Stimulated activated CD8-positive, alpha-beta memory T cell treated with anti-CD3 and anti-CD28 coated beads, Interleukin-12 subunit alpha, Interleukin-12 subunit beta, amount 100 ng/mL, for 24 hours (primary cell): ENCODE results near the gene ST8SIA5.

Experiments used
- DNase-seq: peaks from one replicate; pipeline ENCODE4 v3.0.0-alpha.2; 2020; ENCODE audit errors: extremely low read depth

Gene ST8SIA5

DNA sequence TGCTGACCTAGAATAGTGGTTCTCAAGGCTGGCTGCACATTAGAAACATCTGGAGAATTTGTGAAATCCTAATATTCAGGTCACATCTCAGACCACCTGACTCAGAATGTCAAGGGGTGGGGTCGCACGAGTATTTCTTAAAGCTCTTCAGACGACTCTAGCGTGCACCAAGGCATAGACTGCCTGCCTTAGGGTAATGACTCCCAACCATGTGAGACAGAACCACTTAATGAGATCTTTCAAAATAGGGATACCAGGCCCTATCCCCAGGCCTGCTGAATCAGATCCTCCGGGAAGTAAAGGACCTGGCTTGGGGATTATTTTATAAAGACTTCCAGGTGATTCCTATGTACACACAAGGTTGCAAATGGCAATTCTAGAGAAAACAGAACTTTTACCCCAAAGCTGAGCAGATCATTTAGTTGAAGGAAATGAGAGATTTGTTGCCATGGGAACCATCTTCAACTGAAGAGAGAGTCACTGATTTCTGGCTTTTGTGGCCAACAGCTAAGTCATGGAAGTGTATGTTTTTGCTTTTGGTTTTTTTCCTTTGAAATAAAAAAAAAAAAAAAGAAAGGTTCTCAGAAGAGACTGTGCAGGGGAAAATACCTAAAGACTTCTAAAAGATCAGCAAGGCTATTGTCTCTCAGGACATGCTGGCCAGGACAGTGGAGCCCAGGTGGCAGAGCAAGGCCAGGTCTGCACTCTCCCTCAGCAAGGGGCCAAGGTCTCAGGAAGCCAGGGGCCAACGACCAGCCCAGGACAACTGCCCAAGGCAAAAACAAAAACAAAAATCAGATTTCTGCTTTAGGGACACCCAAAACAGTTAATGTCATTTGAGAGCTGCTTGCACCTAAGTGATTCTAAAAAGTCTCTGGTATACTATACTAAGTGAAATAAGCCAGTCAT, 84.5 kb downstream of the ST8SIA5 start:
- no peak for DNase-seq

- DNase-seq, result no peak
Measured at GRCh38 chr18:46668694-46669093, 88.2 kb downstream of the ST8SIA5 start.

DNA sequence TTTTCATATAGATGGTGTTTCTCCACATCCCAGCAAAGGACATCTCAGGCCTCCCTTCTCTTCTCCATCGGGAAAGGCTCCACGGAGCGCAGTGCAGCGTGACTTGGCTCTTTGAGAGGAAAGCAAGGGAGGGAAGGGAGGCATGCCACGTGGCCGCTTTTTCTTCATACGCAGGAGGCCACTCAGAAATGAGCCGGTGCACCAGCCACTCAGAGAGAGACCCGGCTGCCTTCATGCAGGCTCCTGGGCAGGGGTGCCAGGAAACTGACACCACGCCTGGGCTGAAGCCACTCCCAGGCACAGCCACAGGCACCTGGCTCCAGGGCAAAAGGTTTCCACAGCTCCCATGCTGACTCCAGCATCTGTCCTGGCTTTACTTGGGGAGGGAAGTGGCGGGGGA, 88.7 kb downstream of the ST8SIA5 start:
- DNase-seq, result no peak

DNA sequence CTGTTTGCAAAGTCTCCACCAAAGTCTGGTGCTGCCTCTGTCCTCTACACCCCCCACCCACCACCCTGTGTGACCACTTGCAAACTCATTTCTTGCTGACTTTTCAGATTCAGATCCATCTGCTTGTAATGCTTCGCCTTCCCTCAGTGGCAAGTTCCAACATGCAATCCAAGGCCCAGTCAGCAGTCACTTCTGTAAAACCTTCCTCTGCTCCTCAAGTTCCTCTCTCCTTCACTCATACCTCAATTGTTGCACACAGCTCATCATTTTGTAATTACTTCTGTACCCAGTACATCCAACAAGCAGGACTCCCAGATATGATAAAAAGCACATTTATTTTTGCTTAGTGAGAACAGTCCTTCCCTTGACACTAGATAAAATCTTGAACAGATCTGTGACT, 93.3 kb downstream of the ST8SIA5 start:
- DNase-seq, result no peak

- no peak for DNase-seq
Measured at GRCh38 chr18:46660957-46661749, 95.7 kb downstream of the ST8SIA5 start.

GRCh38 chr18:46659484-46659883, 97.4 kb downstream of the ST8SIA5 start:
- no peak for DNase-seq

DNA sequence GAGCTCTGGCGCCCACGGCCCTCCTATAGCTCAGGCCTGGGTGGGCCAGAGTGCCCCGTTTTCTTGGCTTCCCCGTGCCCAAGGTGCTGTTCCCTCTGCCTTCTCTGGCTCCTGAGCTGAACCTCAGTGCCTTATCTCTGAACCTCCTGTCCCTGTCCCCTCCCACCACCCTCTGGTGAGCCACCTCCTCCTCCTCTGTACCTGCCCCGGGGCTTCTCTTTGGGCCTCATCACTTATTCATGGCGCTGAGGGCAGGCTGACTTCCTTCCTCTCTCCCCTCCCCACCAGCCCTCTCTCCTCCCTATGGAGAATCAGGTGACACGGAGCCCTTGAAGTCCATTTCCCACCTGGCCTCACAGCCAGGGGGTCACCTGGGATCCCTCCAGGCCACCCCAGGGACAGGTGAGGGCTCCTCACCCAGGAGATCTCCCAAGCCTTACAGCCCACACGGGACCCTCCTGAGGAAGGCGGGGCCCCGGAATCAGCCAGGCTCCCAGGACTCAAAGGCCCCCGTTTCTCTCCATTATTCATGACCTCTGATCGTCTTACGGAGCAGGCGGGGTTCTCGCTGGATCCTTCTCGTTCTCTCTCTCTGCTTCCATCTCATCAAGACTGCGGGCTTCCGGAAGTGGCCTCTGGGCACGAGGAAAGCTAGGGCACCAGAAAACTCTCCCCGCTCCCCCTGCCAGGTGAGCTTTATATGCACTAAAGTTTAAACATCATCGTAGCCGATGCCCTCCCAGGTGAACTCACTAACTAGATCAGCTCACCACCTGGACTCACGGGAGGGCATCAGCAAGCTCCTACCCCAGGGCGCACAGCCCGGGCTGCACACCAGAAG, 99.5 kb downstream of the ST8SIA5 start, which contains the start of gene LOXHD1:
Gene LOXHD1, minus strand, starts transcription at position 106 of the 841 bp plus-strand sequence. CDS start 187 bp downstream, outside the sequence.
- DNase-seq, result no peak

GRCh38 chr18:46656326-46657114, 100.3 kb downstream of the ST8SIA5 start:
- DNase-seq, result no peak

DNA sequence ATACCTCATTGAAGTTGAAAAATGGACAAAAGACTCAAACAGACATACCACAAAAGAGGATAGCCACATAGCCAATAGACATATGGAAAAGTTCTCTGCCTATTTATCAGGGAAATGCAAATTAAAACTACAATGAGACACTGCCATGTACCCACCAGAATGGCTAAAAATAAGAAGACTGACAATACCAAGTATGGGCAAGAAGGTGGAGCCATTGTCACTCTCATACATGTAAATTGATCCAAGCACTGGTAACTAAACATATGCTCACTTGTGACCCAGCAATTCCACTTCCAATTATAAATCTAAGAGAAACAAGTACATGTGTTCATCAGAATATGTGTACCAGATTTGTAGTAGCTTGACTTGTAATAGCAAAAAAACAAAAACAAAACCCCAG, 104.5 kb downstream of the ST8SIA5 start:
- DNase-seq, result no peak

GRCh38 chr18:46650681-46651080, 106.2 kb downstream of the ST8SIA5 start:
- DNase-seq, result no peak

DNA sequence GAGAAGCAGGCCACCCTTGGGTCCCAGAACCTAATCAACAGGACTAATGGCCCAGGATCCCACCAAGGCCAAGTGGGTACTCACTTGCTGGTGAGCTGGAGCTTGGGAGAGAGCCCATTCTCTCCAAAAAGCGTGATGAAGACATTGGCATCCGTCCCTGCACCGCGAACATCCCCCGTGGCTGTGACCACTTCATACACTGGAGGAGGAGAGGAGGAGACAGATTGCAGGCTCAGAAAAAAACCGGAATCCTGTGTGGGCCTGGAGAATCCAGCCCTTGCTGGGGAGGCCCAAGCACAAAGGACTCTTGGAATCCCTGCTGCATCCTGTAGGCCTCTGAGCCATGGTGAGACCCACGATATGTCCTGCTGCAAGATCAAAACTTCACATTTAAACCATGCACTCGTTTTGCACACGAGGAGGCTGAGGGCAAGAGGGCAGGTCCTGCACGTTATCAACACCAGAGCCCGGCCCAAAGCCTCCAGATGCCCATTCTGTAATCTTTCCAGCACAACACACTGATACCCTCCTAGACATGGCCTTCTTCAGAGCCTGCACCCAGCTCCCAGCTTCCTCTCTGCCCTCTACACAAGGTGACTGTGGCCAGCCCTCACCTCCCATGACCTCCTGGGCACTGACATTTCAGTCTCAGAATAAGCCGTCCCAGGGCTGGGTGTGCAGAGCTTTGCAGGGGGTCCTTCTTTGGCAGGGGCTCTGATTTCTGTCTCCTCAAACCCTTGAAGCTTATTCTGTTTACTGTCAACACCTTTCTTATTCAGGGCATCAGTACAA, 107.6 kb downstream of the ST8SIA5 start:
- no peak for DNase-seq

- DNase-seq, result no peak
Measured at GRCh38 chr18:46646468-46646867, 110.4 kb downstream of the ST8SIA5 start.

- no peak for DNase-seq
Measured at GRCh38 chr18:46642561-46642960, 114.3 kb downstream of the ST8SIA5 start.

DNA sequence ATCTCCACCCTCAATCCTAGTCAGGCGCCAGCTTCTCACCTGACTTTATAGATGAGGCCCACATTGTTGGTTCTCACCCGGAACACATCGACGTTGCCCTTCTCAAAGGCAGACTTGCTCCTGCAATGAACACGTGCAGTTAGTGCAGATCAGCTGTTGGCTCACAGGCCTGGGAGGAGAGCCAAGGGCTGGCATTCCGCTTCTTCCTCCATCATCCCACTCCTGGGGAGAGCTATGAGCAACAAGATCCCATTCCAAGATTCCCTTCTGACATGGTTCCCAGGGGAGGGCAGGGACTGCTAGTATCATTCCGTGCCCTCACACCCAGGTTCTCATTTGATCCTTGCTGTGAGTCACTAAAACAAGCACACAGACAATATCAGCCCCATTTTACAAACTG, 114.9 kb downstream of the ST8SIA5 start:
- DNase-seq, result no peak

- DNase-seq, result no peak
Measured at GRCh38 chr18:46639386-46639785, 117.5 kb downstream of the ST8SIA5 start.

- DNase-seq, result no peak
Measured at GRCh38 chr18:46636040-46636630, 120.7 kb downstream of the ST8SIA5 start.

DNA sequence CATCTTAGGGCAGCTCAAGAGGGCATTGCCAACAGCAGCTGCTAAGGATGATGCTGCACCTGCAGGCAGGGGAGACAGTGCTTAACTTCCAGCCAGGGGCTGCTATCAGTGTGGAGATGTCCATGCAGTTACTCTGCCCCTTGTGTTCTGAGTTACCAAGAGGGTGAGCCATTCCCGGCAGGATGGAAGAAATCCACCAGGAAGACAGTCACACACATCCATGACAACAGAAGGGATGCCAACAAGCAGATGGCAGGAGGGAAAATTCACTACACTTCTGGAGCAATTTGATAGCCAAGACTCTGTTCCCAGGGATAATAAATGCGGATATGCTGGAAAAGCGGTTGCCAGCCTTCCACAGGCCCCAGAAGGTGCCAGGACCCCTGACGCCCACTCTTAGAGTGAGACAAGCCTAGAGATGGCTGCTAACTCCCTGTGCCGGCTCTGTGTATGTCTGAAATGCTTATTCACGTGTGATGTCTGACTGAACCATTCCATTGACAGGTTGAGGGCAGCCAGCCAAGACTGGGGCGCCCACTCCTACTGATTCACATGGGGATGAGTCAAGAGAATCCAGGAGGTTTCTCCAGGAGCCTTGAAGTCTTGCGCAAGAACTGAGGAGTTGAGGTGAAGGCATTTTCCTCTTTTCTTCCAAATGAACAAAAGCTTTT, 124.3 kb downstream of the ST8SIA5 start:
- DNase-seq, result no peak

- no peak for DNase-seq
Measured at GRCh38 chr18:46630991-46631390, 125.9 kb downstream of the ST8SIA5 start.

GRCh38 chr18:46630160-46630559, 126.7 kb downstream of the ST8SIA5 start:
- DNase-seq, result no peak
